GM18868 (cell line): ENCODE results near the gene NEDD4L.
"Not testable (repeated sequence)": the region's sequence is repeated elsewhere in the genome, so short reads cannot be mapped to it uniquely, and the experiment has no call there.

ENCODE experiments used
- ATAC-seq: cut with Tn5 transposase; IDR thresholded peaks from one replicate; pipeline ENCODE4 v1.9.1; 2021; ENCODE audit warnings: mild to moderate bottlenecking, moderate library complexity; ENCODE audit not compliant: unreplicated experiment

The NEDD4L gene

GRCh38 chr18:58280191-58280590, 236.2 kb downstream of the NEDD4L start:
- no peak for ATAC-seq

GRCh38 chr18:58282872-58283271, 238.8 kb downstream of the NEDD4L start:
- ATAC-seq: not testable (repeated sequence)

GRCh38 chr18:58284699-58285448, 240.8 kb downstream of the NEDD4L start:
- ATAC-seq: no peak

GRCh38 chr18:58285449-58286130, 241.6 kb downstream of the NEDD4L start:
- no peak for ATAC-seq

- ATAC-seq: no peak
Measured at GRCh38 chr18:58286632-58287352, 242.8 kb downstream of the NEDD4L start.

- no peak for ATAC-seq
Measured at GRCh38 chr18:58287353-58288274, 243.6 kb downstream of the NEDD4L start.

- peak; percentile 97 for ATAC-seq
Measured at GRCh38 chr18:58288921-58289797, 245.1 kb downstream of the NEDD4L start.

- no peak for ATAC-seq
Measured at GRCh38 chr18:58290116-58290695, 246.2 kb downstream of the NEDD4L start.

GRCh38 chr18:58291131-58291530, 247.1 kb downstream of the NEDD4L start:
- no peak for ATAC-seq

- no peak for ATAC-seq
Measured at GRCh38 chr18:58292638-58293037, 248.6 kb downstream of the NEDD4L start.

- ATAC-seq: peak; percentile 48
Measured at GRCh38 chr18:58297198-58297597, 253.2 kb downstream of the NEDD4L start.

GRCh38 chr18:58298251-58299134, 254.5 kb downstream of the NEDD4L start:
- ATAC-seq: no peak

GRCh38 chr18:58299135-58299473, 255.1 kb downstream of the NEDD4L start:
- no peak for ATAC-seq

GRCh38 chr18:58299936-58300335, 255.9 kb downstream of the NEDD4L start:
- ATAC-seq: no peak

- peak; percentile 37 for ATAC-seq
Measured at GRCh38 chr18:58300867-58301266, 256.8 kb downstream of the NEDD4L start.

- no peak for ATAC-seq
Measured at GRCh38 chr18:58302811-58303210, 258.8 kb downstream of the NEDD4L start.

GRCh38 chr18:58303363-58303762, 259.3 kb downstream of the NEDD4L start:
- ATAC-seq: peak; percentile 93

- ATAC-seq: no peak
Measured at GRCh38 chr18:58305792-58306191, 261.8 kb downstream of the NEDD4L start.
